Stomach (tissue), 4 donors: ENCODE results near the gene JAKMIP2.

Experiments used
- CTCF ChIP-seq, 7 experiments: fragments of 450-650 bp in 4 of 7; fragments of 200-600 bp in 3 of 7; sonication (generic) in 3 of 7; IDR thresholded peaks; one replicate each; pipeline ENCODE4 v1.5.1; 2016 to 2019; ENCODE audit warnings: antibody characterized with exemption in 7 of 7, control low read depth in 2 of 7, mild to moderate bottlenecking in 1 of 7
- POLR2A ChIP-seq, 4 donors: fragments of 450-650 bp; IDR thresholded peaks; one replicate each; pipeline ENCODE4 v1.6.1; 2016; ENCODE audit warnings: antibody characterized with exemption in 4 of 4, control low read depth in 2 of 4, mild to moderate bottlenecking in 1 of 4, moderate library complexity in 1 of 4
- POLR2AphosphoS5 ChIP-seq, 3 donors: sonication (generic); formaldehyde crosslinking; IDR thresholded peaks; one replicate each; pipeline ENCODE4 v1.6.1; 2016; ENCODE audit warnings: antibody characterized with exemption in 3 of 3

GRCh38 chr5:147743678-147744374 lies 38.7 kb downstream of the JAKMIP2 start:
- no peak for TF ChIP-seq POLR2A (IDR thresholded peaks at IDR 0.05)
- no peak for TF ChIP-seq CTCF (IDR thresholded peaks at IDR 0.05)
- TF ChIP-seq POLR2AphosphoS5 (IDR thresholded peaks at IDR 0.05): no peak
